ENCODE data around the gene OR4C11. TPM values are rescaled to one million over a fixed set of nuclear protein-coding genes. Genes with fewer than 3 reads are reported as not detected.

Gene OR4C11
- polyA plus RNA-seq (2013, experiment 1 of 2) = not detected
- polyA plus RNA-seq (2013, experiment 2 of 2) = not detected

- Histone ChIP-seq H2BK15ac (ENCODE audit: low read length) (no peak within 1 kb of the TSS), H3K79me1 (ENCODE audit: low read depth, low read length) (no peaks in the 10 kb centered on the region), H2BK5ac (ENCODE audit: low read length) (no peak within 1 kb of the TSS), H2BK120ac (ENCODE audit: low read depth, low read length) (no peak within 1 kb of the TSS), H3K14ac (ENCODE audit: low read length) (no peak within 1 kb of the TSS), H3K18ac (ENCODE audit: low read length) (no peak within 1 kb of the TSS), H2AFZ (ENCODE audit: low read length) (no peak within 1 kb of the TSS), H3K27me3 (ENCODE audit: control insufficient read depth in 3 of 3, insufficient read depth in 3 of 3, low read depth in 1 of 3, low read length in 3 of 3) (no peaks in the 10 kb centered on the region), H3K23ac (ENCODE audit: low read depth, low read length, poor library complexity) (no peak within 1 kb of the TSS), H4K91ac (ENCODE audit: low read depth, low read length, poor library complexity) (no peak within 1 kb of the TSS), H3K4me3 (ENCODE audit: low read length in 2 of 2) (no peak within 1 kb of the TSS), H3K9ac (ENCODE audit: low read depth, low read length, poor library complexity) (no peak within 1 kb of the TSS), H3K4me1 (ENCODE audit: control insufficient read depth in 2 of 2, insufficient read depth in 1 of 2, low read depth in 1 of 2, low read length in 2 of 2) (no peaks in the 10 kb centered on the region), H3K4me2 (ENCODE audit: insufficient read depth, low read length, poor library complexity, severe bottlenecking) (no peak within 1 kb of the TSS), H3K9me3 (replicated peaks in 1 of 2; ENCODE audit: control insufficient read depth in 2 of 2, insufficient read depth in 1 of 2, low read depth in 1 of 2, low read length in 2 of 2) (no peaks in the 10 kb centered on the region), H3K27ac (replicated peaks; ENCODE audit: low read length) (no peak within 1 kb of the TSS), H3K4ac (ENCODE audit: low read length) (no peak within 1 kb of the TSS), H2AK5ac (ENCODE audit: low read depth, low read length) (no peak within 1 kb of the TSS), H4K8ac (ENCODE audit: low read depth, low read length) (no peak within 1 kb of the TSS), H3K36me3 (replicated peaks in 1 of 2; ENCODE audit: control insufficient read depth in 2 of 2, insufficient read depth in 2 of 2, low read length in 2 of 2) (no peaks in the 10 kb centered on the region), H2BK12ac (ENCODE audit: low read length) (no peak within 1 kb of the TSS)
- no peak for DNase-seq (ENCODE audit: low spot score)
- WGBS, 2 donors (ENCODE audit: extremely low coverage in 2 of 2, insufficient read length in 2 of 2, insufficient replicate concordance in 1 of 2) = no CpG with 5 or more reads among the region's 2 CpGs
Observed at GRCh38 chr11:55607545-55607944, at the start of gene OR4C11. Gene OR4C11 (minus strand): TSS chr11:55607645. CDS start chr11:55604373, 3,272 bp downstream.

GRCh38 chr11:55655096-55655495 lies 47.7 kb upstream of the OR4C11 start:
- Histone ChIP-seq H3K23ac (ENCODE audit: low read depth, low read length, poor library complexity) (no peak overlapping the region), H2BK120ac (ENCODE audit: low read depth, low read length) (no peak overlapping the region), H3K18ac (ENCODE audit: low read length) (no peak overlapping the region), H3K9me3 (replicated peaks in 1 of 2; ENCODE audit: control insufficient read depth in 2 of 2, insufficient read depth in 1 of 2, low read depth in 1 of 2, low read length in 2 of 2) (peaks cover 0 to 8% of the 10 kb centered on the region in 2 donors), H2BK12ac (ENCODE audit: low read length) (no peak overlapping the region), H3K4ac (ENCODE audit: low read length) (no peak overlapping the region), H3K14ac (ENCODE audit: low read length) (no peak overlapping the region), H3K9ac (ENCODE audit: low read depth, low read length, poor library complexity) (no peak overlapping the region), H3K4me1 (ENCODE audit: control insufficient read depth in 2 of 2, insufficient read depth in 1 of 2, low read depth in 1 of 2, low read length in 2 of 2) (no peaks in the 10 kb centered on the region), H4K8ac (ENCODE audit: low read depth, low read length) (no peak overlapping the region), H3K4me2 (ENCODE audit: insufficient read depth, low read length, poor library complexity, severe bottlenecking) (no peak overlapping the region), H3K4me3 (ENCODE audit: low read length in 2 of 2) (no peak overlapping the region), H3K27me3 (ENCODE audit: control insufficient read depth in 3 of 3, insufficient read depth in 3 of 3, low read depth in 1 of 3, low read length in 3 of 3) (no peaks in the 10 kb centered on the region), H3K36me3 (replicated peaks in 1 of 2; ENCODE audit: control insufficient read depth in 2 of 2, insufficient read depth in 2 of 2, low read length in 2 of 2) (no peaks in the 10 kb centered on the region), H4K91ac (ENCODE audit: low read depth, low read length, poor library complexity) (no peak overlapping the region), H2BK5ac (ENCODE audit: low read length) (no peak overlapping the region), H3K79me1 (ENCODE audit: low read depth, low read length) (no peaks in the 10 kb centered on the region), H2BK15ac (ENCODE audit: low read length) (no peak overlapping the region), H2AK5ac (ENCODE audit: low read depth, low read length) (no peak overlapping the region), H3K27ac (replicated peaks; ENCODE audit: low read length) (no peak overlapping the region), H2AFZ (ENCODE audit: low read length) (no peak overlapping the region)
- DNase-seq (ENCODE audit: low spot score) = no peak

GRCh38 chr11:55652560-55652959 lies 45.1 kb upstream of the OR4C11 start:
- Histone ChIP-seq H3K9me3 (replicated peaks in 1 of 2; ENCODE audit: control insufficient read depth in 2 of 2, insufficient read depth in 1 of 2, low read depth in 1 of 2, low read length in 2 of 2) (peaks cover 0 to 4% of the 10 kb centered on the region in 2 donors), H3K9ac (ENCODE audit: low read depth, low read length, poor library complexity) (no peak overlapping the region), H3K79me1 (ENCODE audit: low read depth, low read length) (no peaks in the 10 kb centered on the region), H3K4ac (ENCODE audit: low read length) (no peak overlapping the region), H3K4me2 (ENCODE audit: insufficient read depth, low read length, poor library complexity, severe bottlenecking) (no peak overlapping the region), H3K4me3 (ENCODE audit: low read length in 2 of 2) (no peak overlapping the region), H3K27ac (replicated peaks; ENCODE audit: low read length) (no peak overlapping the region), H2AK5ac (ENCODE audit: low read depth, low read length) (no peak overlapping the region), H3K23ac (ENCODE audit: low read depth, low read length, poor library complexity) (no peak overlapping the region), H2BK5ac (ENCODE audit: low read length) (no peak overlapping the region), H3K27me3 (ENCODE audit: control insufficient read depth in 3 of 3, insufficient read depth in 3 of 3, low read depth in 1 of 3, low read length in 3 of 3) (no peaks in the 10 kb centered on the region), H3K36me3 (replicated peaks in 1 of 2; ENCODE audit: control insufficient read depth in 2 of 2, insufficient read depth in 2 of 2, low read length in 2 of 2) (no peaks in the 10 kb centered on the region), H2BK120ac (ENCODE audit: low read depth, low read length) (no peak overlapping the region), H4K8ac (ENCODE audit: low read depth, low read length) (no peak overlapping the region), H2AFZ (ENCODE audit: low read length) (no peak overlapping the region), H3K18ac (ENCODE audit: low read length) (no peak overlapping the region), H3K14ac (ENCODE audit: low read length) (no peak overlapping the region), H3K4me1 (ENCODE audit: control insufficient read depth in 2 of 2, insufficient read depth in 1 of 2, low read depth in 1 of 2, low read length in 2 of 2) (no peaks in the 10 kb centered on the region), H2BK12ac (ENCODE audit: low read length) (no peak overlapping the region), H4K91ac (ENCODE audit: low read depth, low read length, poor library complexity) (no peak overlapping the region), H2BK15ac (ENCODE audit: low read length) (no peak overlapping the region)
- DNase-seq (ENCODE audit: low spot score) = no peak
- WGBS, 2 donors (ENCODE audit: extremely low coverage in 2 of 2, insufficient read length in 2 of 2, insufficient replicate concordance in 1 of 2) = no CpG with 5 or more reads among the region's 1 CpG

GRCh38 chr11:55648027-55648426 lies 40.6 kb upstream of the OR4C11 start, which contains the start of gene OR4S2:
Gene OR4S2 (plus strand): TSS chr11:55648327. CDS start chr11:55650904, 2,577 bp downstream.
- Histone ChIP-seq H3K9me3 (replicated peaks in 1 of 2; ENCODE audit: control insufficient read depth in 2 of 2, insufficient read depth in 1 of 2, low read depth in 1 of 2, low read length in 2 of 2) (no peaks in the 10 kb centered on the region), H3K27me3 (ENCODE audit: control insufficient read depth in 3 of 3, insufficient read depth in 3 of 3, low read depth in 1 of 3, low read length in 3 of 3) (no peaks in the 10 kb centered on the region), H2BK5ac (ENCODE audit: low read length) (no peak within 1 kb of the TSS), H2BK12ac (ENCODE audit: low read length) (no peak within 1 kb of the TSS), H3K9ac (ENCODE audit: low read depth, low read length, poor library complexity) (no peak within 1 kb of the TSS), H3K27ac (replicated peaks; ENCODE audit: low read length) (no peak within 1 kb of the TSS), H3K14ac (ENCODE audit: low read length) (no peak within 1 kb of the TSS), H3K4ac (ENCODE audit: low read length) (no peak within 1 kb of the TSS), H3K4me2 (ENCODE audit: insufficient read depth, low read length, poor library complexity, severe bottlenecking) (no peak within 1 kb of the TSS), H2AK5ac (ENCODE audit: low read depth, low read length) (no peak within 1 kb of the TSS), H4K91ac (ENCODE audit: low read depth, low read length, poor library complexity) (no peak within 1 kb of the TSS), H3K36me3 (replicated peaks in 1 of 2; ENCODE audit: control insufficient read depth in 2 of 2, insufficient read depth in 2 of 2, low read length in 2 of 2) (no peaks in the 10 kb centered on the region), H2AFZ (ENCODE audit: low read length) (no peak within 1 kb of the TSS), H2BK15ac (ENCODE audit: low read length) (no peak within 1 kb of the TSS), H3K4me1 (ENCODE audit: control insufficient read depth in 2 of 2, insufficient read depth in 1 of 2, low read depth in 1 of 2, low read length in 2 of 2) (no peaks in the 10 kb centered on the region), H3K79me1 (ENCODE audit: low read depth, low read length) (no peaks in the 10 kb centered on the region), H2BK120ac (ENCODE audit: low read depth, low read length) (no peak within 1 kb of the TSS), H4K8ac (ENCODE audit: low read depth, low read length) (no peak within 1 kb of the TSS), H3K18ac (ENCODE audit: low read length) (no peak within 1 kb of the TSS), H3K23ac (ENCODE audit: low read depth, low read length, poor library complexity) (no peak within 1 kb of the TSS), H3K4me3 (ENCODE audit: low read length in 2 of 2) (no peak within 1 kb of the TSS)
- DNase-seq (ENCODE audit: low spot score) = no peak
- WGBS, 2 donors (ENCODE audit: extremely low coverage in 2 of 2, insufficient read length in 2 of 2, insufficient replicate concordance in 1 of 2) = no CpG with 5 or more reads among the region's 2 CpGs

Measured in neuronal stem cell (in vitro differentiated cells).